Stimulated activated CD4-positive, alpha-beta T cell treated with anti-CD3 and anti-CD28 coated beads, TNF-alpha, amount 100 ng/mL, for 1 hour (primary cell): Measurements from ENCODE around the gene RNF130.

Source experiments
- DNase-seq, 3 donors: peaks; one replicate each; pipeline ENCODE4 v3.0.0-alpha.2; 2020; ENCODE audit warnings: low read depth in 3 of 3, low spot score in 1 of 3

RNF130 gene

GRCh38 chr5:180060192-180060591 lies 11.4 kb downstream of the RNF130 start:
- no peak for DNase-seq

GRCh38 chr5:180059326-180059725 lies 12.2 kb downstream of the RNF130 start:
- DNase-seq: no peak

GRCh38 chr5:180056153-180056552 lies 15.4 kb downstream of the RNF130 start:
- no peak for DNase-seq

GRCh38 chr5:180054226-180054625 lies 17.3 kb downstream of the RNF130 start:
- DNase-seq: no peak

- no peak for DNase-seq
Measured at GRCh38 chr5:180053061-180053602, 18.4 kb downstream of the RNF130 start.

GRCh38 chr5:180052211-180052818 lies 19.2 kb downstream of the RNF130 start:
- DNase-seq: no peak

- no peak for DNase-seq
Measured at GRCh38 chr5:180050121-180050940, 21.2 kb downstream of the RNF130 start.

- no peak for DNase-seq
Measured at GRCh38 chr5:180049185-180049548, 22.4 kb downstream of the RNF130 start.

- no peak for DNase-seq
Measured at GRCh38 chr5:180047667-180048066, 23.9 kb downstream of the RNF130 start.

- no peak for DNase-seq
Measured at GRCh38 chr5:180046656-180047055, 24.9 kb downstream of the RNF130 start.

GRCh38 chr5:180045889-180046499 lies 25.6 kb downstream of the RNF130 start:
- no peak for DNase-seq

- no peak for DNase-seq
Measured at GRCh38 chr5:180043377-180043776, 28.2 kb downstream of the RNF130 start.

GRCh38 chr5:180041301-180042274 lies 30.0 kb downstream of the RNF130 start:
- DNase-seq: no peak

GRCh38 chr5:180040287-180041214 lies 31.0 kb downstream of the RNF130 start:
- DNase-seq: no peak

GRCh38 chr5:180035206-180035931 lies 36.2 kb downstream of the RNF130 start:
- DNase-seq: no peak

- no peak for DNase-seq
Measured at GRCh38 chr5:180034564-180034963, 37.0 kb downstream of the RNF130 start.

- DNase-seq: no peak
Measured at GRCh38 chr5:180027459-180028089, 44.0 kb downstream of the RNF130 start.

GRCh38 chr5:180026734-180027458 lies 44.7 kb downstream of the RNF130 start:
- no peak for DNase-seq
